Thyroid gland (tissue), 4 donors: ENCODE measurements around the gene IQSEC3. TPM values are rescaled to one million over a fixed set of nuclear protein-coding genes. Genes with fewer than 3 reads are reported as not detected.

Source experiments
- DNase-seq, 2 donors: peaks; one replicate each; pipeline ENCODE4 v3.0.0-alpha.2; 2019
- H3K27ac ChIP-seq, 3 donors: fragments of 200-600 bp; sonication (generic); 1 replicate in 2 of 3; 2 replicates in 1 of 3; pipeline ENCODE4 v1.5.1; 2016 to 2019; ENCODE audit warnings: mild to moderate bottlenecking in 1 of 3, moderate library complexity in 1 of 3
- H3K27me3 ChIP-seq: fragments of 200-600 bp; sonication (generic); one replicate; pipeline ENCODE4 v1.5.1; 2019
- H3K36me3 ChIP-seq, 2 donors: fragments of 200-600 bp; sonication (generic); one replicate each; pipeline ENCODE4 v1.5.1; 2016 to 2019
- H3K4me1 ChIP-seq, 2 donors: fragments of 200-600 bp; sonication (generic); one replicate each; pipeline ENCODE4 v1.5.1; 2017 to 2019
- H3K4me3 ChIP-seq, 3 donors: fragments of 200-600 bp; sonication (generic); replicated peaks in 1 of 3; 1 replicate in 2 of 3; 2 replicates in 1 of 3; pipeline ENCODE4 v1.5.1; 2016; ENCODE audit warnings: mild to moderate bottlenecking in 1 of 3
- H3K9me3 ChIP-seq: fragments of 200-600 bp; sonication (generic); one replicate; pipeline ENCODE4 v1.5.1; 2017
- CTCF ChIP-seq, 6 experiments: fragments of 200-600 bp in 3 of 6; fragments of 450-650 bp in 3 of 6; sonication (generic) in 3 of 6; IDR thresholded peaks; one replicate each; pipeline ENCODE4 v1.5.1; 2016 to 2019; ENCODE audit warnings: antibody characterized with exemption in 6 of 6, mild to moderate bottlenecking in 2 of 6, inconsistent platforms in 1 of 6, moderate library complexity in 1 of 6
- POLR2A ChIP-seq, 2 donors: fragments of 450-650 bp; IDR thresholded peaks; one replicate each; pipeline ENCODE4 v1.6.1; 2017; ENCODE audit warnings: antibody characterized with exemption in 2 of 2, mild to moderate bottlenecking in 2 of 2, moderate library complexity in 1 of 2
- WGBS, 2 donors: methylation state at CpG; one replicate each; pipeline ENCODE4 v1.1.5; 2017; 5-methylcytosine and 5-hydroxymethylcytosine counted together
- intact Hi-C: fragments of 100-400 bp; cut with DNase I; formaldehyde crosslinking; loops from one replicate; pipeline ENCODE4 v1.15.1; 2023
- total RNA-seq, 4 donors: library from RNA; depleted of rRNA; stranded (reverse); fragments of >200 nt; gene quantifications; one replicate each; pipeline ENCODE4 v1.2.3, GENCODE V29; 2016

Gene IQSEC3
- total RNA-seq, 4 donors from 2014 or later, result 0.27 to 1.3 (median 1.0) TPM

- TF ChIP-seq POLR2A (IDR thresholded peaks at IDR 0.05), result no peak
- no peak for TF ChIP-seq CTCF (IDR thresholded peaks at IDR 0.05)
- H3K9me3 ChIP-seq, result no peaks in the 10 kb centered on the region
- WGBS, 2 donors, result 49 to 55% methylated on average over 6 of the region's 6 CpGs
- H3K4me3 ChIP-seq, result no peak overlapping the region
- no peaks in the 10 kb centered on the region for H3K27me3 ChIP-seq
- no peaks in the 10 kb centered on the region for H3K36me3 ChIP-seq
- no peak for DNase-seq
- no peaks in the 10 kb centered on the region for H3K4me1 ChIP-seq
- intact Hi-C loops, result no loop called here
- no peak overlapping the region for H3K27ac ChIP-seq
These were observed 54.4 kb downstream of the IQSEC3 start for GRCh38 chr12:120951-121350.

GRCh38 chr12:121647-122046, 55.1 kb downstream of the IQSEC3 start:
- no peak for TF ChIP-seq CTCF (IDR thresholded peaks at IDR 0.05)
- no peaks in the 10 kb centered on the region for H3K27me3 ChIP-seq
- WGBS, 2 donors, result 83% methylated on average over 11 of the region's 11 CpGs
- H3K36me3 ChIP-seq, result no peaks in the 10 kb centered on the region
- H3K27ac ChIP-seq, result no peak overlapping the region
- DNase-seq, result no peak
- intact Hi-C loops, result no loop called here
- no peak overlapping the region for H3K4me3 ChIP-seq
- H3K9me3 ChIP-seq, result no peaks in the 10 kb centered on the region
- no peaks in the 10 kb centered on the region for H3K4me1 ChIP-seq

- WGBS, 2 donors, result 91 to 95% methylated on average over 5 to 6 of the region's 7 CpGs
- TF ChIP-seq CTCF (IDR thresholded peaks at IDR 0.05) (no peak), POLR2A (IDR thresholded peaks at IDR 0.05) (no peak)
- no peaks in the 10 kb centered on the region for H3K36me3 ChIP-seq
- intact Hi-C loops, result no loop called here
- H3K27ac ChIP-seq, result no peak overlapping the region
- no peaks in the 10 kb centered on the region for H3K9me3 ChIP-seq
- no peak overlapping the region for H3K4me3 ChIP-seq
- DNase-seq, result no peak
- no peaks in the 10 kb centered on the region for H3K4me1 ChIP-seq
- no peaks in the 10 kb centered on the region for H3K27me3 ChIP-seq
These were observed 58.5 kb downstream of the IQSEC3 start for GRCh38 chr12:125075-125474.

- Histone ChIP-seq H3K4me1 (no peaks in the 10 kb centered on the region), H3K27ac (no peak overlapping the region), H3K36me3 (no peaks in the 10 kb centered on the region), H3K4me3 (no peak overlapping the region), H3K27me3 (no peaks in the 10 kb centered on the region), H3K9me3 (no peaks in the 10 kb centered on the region)
- 73 to 88% methylated on average over 10 to 23 of the region's 23 CpGs for WGBS, 2 donors
- no peak for DNase-seq
- intact Hi-C loops, result no loop called here
- no peak for TF ChIP-seq CTCF (IDR thresholded peaks at IDR 0.05)
- no peak for TF ChIP-seq POLR2A (IDR thresholded peaks at IDR 0.05)
These were observed 59.0 kb downstream of the IQSEC3 start for GRCh38 chr12:125566-125965.

GRCh38 chr12:128079-128478, 61.5 kb downstream of the IQSEC3 start:
- 73 to 82% methylated on average over 5 of the region's 5 CpGs for WGBS, 2 donors
- intact Hi-C loops, result no loop called here
- no peaks in the 10 kb centered on the region for H3K36me3 ChIP-seq
- H3K4me1 ChIP-seq, result no peaks in the 10 kb centered on the region
- DNase-seq, result no peak
- H3K27me3 ChIP-seq, result no peaks in the 10 kb centered on the region
- no peak for TF ChIP-seq CTCF (IDR thresholded peaks at IDR 0.05)
- TF ChIP-seq POLR2A (IDR thresholded peaks at IDR 0.05), result no peak
- no peaks in the 10 kb centered on the region for H3K9me3 ChIP-seq
- H3K27ac ChIP-seq, result no peak overlapping the region
- no peak overlapping the region for H3K4me3 ChIP-seq
